ENCODE data around the gene SLC41A3.
"Not testable (repeated sequence)": the region's sequence is repeated elsewhere in the genome, so short reads cannot be mapped to it uniquely, and the experiment has no call there.

Gene SLC41A3

DNA sequence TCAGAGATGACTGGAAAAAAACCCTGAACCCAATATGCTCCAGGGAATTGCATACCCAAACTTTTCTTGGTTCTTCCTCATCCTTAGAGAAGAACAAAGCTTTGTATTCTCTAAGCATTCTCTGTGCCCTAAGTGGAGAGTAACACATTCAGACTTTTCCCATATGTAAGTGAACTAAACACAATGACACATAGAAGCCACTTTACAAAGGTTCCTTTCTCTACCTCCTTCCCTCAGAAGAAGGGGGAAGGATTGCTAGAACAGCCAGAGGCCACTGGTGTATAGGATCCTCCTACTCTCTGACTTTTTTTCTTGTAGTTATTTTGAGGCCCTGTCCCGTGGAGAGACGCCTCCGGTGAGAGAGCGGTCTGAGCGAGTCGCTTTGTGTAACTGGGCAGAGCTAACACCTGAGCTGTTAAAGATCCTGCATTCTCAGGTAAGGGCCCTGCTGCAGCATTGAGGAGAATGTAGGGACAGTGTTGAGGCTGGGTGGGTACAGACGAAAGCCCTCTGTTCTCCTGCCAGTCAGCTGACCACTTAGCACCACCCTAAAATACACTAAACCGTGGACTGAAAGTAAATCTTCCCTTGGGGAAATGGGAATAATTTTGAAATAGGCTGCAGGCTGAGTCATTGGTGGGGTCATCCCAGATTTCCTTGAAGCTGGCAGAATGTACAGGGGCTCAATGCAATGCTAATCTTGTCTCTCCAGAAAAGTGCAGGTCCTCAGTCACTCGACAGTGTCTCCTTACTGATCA, 108.5 kb downstream of the SLC41A3 start:
- not testable (repeated sequence) for DNase-seq

DNA sequence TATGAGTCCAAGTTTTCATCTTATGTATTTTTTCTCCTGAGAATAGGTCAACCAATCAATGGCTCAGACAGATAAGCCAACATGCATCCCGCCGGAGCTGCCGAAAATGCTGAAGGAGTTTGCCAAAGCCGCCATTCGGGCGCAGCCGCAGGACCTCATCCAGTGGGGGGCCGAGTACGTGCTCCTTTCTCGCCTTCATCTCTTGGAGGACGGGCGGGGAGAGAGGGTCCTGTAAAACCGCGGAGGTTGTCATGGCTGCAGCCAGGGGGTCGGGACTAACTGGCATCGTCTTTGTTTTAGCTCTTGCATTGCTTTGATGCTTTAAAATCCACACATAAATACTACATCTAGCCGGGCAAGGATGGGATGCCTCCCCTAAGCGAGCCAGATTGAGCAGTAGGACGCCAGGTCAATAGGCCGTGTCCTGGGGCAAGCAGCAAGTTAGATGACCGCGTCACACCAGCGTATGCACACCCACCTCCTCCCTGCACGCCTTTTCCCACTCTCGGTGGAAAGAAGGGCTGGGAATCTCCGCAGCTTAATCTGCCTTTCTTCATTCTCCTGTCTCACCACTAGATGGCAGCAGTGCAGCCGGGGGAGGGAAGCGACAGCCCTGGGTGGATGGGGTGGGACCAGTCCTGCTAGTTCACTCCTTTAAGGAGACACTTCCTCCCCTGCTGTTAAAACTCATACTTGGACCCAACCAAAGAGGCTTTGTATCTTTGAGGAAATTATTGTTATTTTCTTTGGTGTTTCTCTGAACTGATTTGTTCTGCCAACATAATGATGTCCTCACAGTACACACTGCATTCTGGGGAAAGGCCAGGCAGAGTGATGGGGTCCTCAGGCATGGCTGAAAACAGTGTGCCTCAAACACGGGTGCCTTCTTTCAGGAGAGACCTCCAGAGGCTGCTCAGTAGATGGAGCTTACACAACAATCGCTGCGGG, 111.7 kb downstream of the SLC41A3 start:
- DNase-seq, result not testable (repeated sequence)

DNA sequence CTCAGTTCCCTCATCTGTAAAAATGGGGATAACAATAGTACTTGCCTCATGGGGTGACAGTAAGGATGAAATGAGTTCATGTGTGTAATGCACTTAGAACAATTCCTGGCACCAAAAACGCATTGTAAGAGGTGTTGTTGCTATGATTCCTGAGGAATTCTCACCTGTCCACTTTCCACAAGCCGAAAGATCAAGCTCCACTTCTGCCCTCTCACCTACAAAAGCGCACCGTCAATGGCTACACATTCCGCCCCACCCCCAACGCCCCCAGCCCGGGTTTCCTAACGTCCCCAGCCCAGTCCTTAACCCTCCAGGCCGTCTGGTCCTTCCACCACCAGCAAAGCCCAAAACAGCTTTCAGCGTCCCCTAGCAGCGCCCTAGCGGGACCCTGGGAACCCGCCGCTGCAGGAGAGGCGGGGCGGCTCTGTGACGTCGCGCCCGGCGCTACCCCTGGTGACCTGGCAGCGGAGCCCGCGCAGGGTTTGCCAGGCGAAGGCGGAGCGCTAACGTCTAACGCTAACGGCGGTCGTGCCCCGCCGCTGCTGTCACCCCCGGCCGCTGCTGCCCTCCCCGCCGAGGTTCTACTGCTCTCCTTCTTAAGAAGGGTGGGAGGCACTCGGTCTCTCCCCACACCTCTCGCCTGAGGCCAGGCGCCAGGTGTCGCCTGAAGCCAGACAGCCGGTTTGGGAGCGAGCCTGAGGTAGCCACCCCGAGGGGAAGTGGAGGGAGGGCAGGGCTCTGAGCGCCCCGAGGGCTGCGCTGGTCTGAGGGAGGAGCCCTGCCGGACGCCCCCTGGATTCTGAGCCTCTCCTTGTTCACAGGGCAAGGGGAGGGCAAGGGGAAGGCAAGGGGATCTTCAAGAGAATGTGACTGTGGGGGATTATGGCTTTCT, 115.0 kb downstream of the SLC41A3 start, which contains the start of gene ROPN1B:
ROPN1B (plus strand) TSS at position 478 of the 892 bp plus-strand sequence. CDS start 2,877 bp downstream, outside the sequence.
- DNase-seq, result not testable (repeated sequence)

DNA sequence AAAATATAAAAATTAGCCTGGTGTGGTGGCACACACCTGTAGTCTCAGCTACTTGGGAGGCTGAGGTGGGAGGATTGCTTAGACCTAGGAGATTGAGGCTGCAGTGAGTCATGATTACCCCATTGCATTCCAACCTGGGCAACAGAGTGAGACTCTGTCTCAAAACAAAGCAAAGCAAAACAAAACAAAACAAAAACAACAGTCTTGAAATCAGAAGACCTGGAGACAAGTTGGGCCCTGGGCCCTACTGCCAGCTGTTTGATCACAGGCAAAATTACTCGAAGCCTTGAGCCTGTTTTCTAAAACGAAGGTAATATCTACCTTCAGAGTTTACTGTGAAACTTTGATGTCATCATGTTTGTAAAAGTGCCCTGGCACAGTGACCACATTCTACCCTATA, 115.8 kb downstream of the SLC41A3 start:
- not testable (repeated sequence) for DNase-seq

DNA sequence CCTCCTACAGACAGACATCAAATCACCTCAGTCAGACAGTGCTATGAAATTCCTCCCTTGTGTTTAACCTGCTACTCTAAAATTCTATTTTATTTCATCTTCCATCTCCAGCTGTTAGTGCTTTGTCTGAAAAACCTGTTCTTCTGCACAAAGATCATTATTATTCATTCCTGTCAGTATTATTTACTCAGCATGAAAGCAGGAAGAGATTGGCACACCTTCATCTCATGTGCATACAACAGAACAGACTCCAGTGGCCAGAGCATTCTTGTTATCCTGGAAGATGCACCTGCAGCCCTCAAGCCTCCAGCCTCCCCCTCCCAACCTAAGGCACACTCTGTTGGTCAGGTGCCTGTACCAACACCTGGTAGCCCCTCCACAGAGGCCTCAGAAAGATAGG, 116.8 kb downstream of the SLC41A3 start:
- DNase-seq, result no peak

DNA sequence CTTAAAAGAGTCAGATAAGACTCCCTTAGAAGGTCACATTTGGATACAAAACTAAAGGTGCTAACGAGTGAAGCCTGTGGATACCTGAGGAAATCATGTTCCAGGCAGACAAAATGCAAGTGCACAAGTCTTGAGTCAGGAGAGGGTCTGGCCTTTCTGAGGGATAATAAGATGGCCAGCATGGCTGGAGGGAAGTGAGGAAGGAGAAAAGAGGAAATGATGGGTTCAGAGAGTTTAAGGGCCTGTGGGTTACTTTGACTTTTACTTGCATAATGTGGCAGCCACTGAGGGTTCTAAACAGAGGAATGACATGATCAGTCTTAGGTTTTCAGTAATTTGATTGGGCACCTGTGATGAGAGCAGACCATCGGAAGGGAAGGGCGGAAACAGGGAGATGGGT, 118.4 kb downstream of the SLC41A3 start:
- DNase-seq, result no peak

DNA sequence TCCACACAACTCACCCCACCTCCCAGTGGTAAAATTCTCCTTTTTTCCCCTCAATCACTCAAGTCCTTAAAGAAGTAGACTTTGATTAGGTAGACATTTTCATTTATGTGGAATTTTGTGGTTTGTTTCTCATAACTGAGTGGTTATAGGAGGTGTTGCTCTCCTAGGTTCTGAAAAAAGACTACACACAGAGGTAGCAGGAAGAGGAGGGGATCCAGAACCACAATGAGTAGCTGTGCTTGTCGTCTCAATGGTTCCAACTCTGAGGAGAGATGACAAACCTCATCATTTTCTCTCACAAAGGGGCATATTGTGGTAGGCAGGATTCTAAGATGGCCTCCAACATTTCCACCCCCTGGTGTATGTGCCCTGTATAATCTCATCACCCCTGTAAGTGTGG, 120.1 kb downstream of the SLC41A3 start:
- not testable (repeated sequence) for DNase-seq

DNA sequence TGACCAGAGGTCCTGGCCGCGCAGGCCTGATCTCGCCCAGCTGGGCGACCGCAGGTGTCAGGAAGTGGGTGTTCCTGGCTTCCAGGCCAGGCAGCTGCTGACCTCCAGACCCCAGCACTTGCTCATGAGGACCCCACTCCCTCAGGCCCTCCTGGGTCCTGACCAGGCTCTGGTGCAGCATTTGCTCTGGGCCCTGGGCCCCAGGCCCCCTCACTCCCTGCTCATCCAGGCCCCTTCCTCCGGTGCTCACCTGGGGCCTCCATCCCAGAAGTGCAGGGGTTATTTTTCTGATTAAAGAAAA, 122.7 kb downstream of the SLC41A3 start:
- no peak for DNase-seq

DNA sequence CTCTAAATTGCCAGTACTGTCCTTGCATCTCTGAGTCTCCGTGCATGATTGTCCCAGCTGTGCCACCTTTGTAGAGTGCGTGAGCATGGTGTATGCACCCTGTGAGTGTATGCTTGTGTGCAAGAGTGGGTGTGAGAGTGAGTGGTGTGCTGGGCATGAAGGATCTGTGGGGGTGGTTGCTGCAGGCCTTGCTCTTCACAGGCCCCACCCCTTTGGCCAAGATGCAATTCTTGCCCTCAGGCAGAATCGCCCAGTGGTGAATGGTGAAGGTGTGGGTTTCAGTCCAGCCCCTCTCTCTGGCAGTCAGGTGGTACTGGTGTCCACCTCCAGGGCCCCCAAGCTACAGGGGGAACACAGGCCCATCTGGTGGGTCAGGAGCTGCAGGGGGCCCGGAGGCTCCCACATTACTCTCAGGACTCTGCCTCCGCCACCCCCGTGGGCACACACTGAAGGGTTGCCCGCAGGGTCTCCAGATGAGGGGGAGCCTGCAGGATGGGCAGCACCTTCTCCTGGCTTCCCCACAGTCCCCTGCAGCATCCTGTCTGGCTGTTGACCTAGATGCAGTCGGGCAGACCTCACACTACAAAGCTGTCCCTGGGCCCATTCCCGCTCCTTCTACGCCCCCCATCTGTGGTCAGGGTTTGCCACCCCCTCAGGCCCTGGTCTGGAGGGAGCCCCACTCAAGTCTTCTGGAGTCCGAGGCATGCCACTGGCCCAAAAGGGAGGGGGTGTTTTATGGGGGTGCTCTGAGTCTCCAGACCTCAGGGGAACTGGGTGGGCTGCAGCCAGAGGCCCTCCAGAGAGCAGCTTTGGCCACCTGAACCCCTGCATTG, 123.3 kb downstream of the SLC41A3 start:
- no peak for DNase-seq

DNA sequence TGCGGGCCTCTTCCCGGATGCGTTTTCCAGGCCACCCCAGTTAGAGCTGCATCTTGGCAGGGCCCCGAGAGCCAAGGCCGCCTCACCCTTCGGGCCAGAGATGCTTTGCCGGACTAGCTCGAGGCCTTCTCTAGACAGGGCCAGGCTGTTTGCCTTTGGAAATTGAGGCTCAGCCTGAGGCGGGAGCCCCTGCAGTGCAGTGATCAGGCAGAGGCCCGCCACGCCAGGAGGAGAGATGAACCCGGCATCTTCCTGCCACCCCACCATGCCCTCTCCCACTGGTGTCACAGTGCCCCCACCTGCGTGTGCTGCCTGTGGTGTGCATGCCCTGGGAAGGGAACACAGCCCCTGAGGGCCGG, 123.9 kb downstream of the SLC41A3 start:
- DNase-seq, result no peak

DNA sequence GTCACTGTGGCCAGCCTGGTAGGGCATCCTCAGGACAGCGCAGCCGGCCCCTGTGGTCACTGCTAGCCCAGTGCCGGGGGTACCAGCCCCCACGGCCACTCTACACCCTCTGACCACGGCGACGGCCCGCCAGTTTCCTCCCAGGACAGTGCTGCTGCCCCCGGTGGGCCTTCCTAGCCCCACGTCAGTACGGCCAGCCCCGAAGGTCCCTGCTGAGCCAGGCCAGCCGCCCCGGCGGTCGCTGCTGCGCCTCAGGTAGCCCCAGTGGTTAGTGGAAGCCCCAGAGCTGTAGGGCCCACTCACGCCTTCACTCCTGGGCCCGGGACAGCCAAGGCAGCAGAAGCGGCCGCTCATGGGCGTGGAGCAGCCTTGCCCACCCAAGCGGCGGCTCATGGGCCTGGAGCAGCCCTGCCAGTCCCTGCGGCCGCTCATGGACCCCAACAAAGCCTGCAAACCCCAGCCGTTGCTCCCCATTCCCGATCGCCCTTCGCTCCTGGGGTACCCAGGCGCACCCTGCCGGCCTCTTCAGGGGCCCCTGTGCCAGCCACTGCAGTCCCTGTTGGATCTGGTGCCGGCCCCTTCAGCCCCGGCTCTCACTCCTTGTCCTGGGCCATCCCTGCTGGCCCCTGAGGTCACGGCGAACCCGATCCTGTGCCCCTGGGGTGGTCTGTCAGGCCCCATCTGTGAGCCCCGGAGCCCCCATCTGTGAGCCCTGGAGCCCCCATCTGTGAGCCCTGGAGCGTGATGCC, 124.4 kb downstream of the SLC41A3 start:
- DNase-seq, result no peak

DNA sequence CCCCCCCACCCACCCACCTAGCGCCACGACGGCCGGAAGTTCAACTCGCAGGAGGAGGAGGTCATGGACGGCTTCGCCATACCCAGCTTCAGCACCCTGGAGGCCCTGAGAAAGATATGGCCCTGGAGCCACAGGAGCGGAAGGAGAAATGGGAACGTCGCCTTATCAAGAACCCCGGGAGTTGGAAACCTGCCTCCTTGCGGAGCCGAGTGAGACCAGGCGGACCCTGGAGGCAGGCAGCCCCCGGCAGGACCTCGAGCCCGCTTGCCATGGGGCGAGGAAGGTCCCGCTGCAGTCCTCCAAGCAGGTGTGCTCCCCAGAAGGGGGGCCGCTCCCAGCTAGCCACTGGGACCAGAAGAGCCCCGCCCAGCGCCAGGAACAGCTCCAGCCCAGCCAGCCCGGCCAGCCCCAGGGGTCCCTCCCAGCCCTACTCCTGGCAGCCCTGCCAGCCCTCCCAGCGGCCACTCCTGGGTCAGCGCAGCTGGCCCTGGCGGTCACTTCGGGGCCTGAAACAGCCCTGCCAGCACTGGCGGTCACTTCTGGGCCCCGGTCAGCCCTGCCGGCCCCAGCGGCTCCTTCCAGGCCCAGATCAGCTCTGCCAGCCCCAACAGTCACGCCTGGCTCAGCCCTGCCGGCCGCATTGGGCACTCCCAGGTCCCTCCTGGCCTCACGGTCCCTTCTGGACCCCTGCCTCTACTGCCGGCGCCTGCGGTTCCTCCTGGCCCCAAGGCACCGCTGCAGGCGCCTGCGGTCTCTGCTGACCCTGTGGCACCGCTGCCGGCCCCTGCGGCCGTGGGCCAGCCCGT, 125.2 kb downstream of the SLC41A3 start:
- DNase-seq, result no peak

DNA sequence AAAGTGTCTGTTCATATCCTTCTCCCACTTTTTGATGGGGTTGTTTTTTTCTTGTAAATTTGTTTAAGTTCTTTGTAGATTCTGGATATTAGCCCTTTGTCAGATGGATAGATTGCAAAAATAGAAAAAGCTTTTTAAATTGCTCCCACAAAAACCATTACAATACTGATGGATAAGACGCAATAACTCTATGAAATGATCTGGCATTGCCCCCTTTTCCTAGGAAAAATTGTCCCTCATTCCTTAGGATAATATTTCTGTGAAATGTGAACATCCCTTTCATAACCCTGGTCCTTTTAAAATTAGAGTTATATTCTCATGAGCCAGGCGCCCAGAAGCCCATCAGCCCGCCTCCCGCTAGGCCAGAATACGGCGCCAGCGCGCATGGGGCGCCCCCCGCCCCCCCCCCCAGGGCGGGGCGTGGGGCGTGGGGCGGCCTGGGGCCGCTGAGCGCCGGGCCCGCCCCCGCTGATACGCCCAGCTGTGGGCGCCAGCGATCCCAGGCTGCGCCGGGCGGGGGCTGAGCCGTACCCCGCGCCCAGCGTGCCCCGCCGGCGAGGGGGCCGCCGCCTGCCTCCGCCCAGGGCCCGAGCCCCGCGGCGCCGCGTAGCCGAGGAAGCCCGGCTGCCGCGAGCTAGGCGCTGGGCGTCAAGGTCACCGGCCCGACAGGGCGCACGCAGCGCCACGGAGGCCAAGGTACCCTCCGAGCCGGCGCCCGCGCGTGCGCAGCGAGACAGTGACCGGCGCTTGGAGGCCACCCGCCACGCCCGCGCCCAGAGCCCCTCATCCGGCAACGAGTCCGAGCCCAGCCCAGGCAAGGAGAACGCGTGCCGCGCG, 126.0 kb downstream of the SLC41A3 start:
- no peak for DNase-seq

DNA sequence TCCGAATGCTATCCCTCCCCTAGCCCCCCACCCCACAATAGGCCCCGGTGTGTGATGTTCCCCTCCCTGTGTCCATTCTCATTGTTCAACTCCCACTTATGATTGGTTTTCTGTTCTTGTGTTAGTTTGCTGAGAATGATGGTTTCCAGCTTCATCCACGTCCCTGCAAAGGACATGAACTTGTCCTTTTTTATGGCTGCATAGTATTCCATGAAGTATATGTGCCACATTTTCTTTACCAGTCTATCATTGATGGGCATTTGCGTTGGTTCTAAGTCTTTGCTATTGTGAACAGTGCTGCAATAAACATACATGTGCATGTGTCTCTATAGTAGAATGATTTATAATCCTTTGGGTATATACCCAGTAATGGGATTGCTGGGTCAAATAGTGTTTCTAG, 126.9 kb downstream of the SLC41A3 start:
- DNase-seq, result not testable (repeated sequence)

All from NCI-H187 (cell line).